ENCODE data around the gene RD3L. TPM values are rescaled to one million over a fixed set of nuclear protein-coding genes. Genes with fewer than 3 reads are reported as not detected.

Gene RD3L
- total and polyA plus RNA-seq, 8 donors: not detected

GRCh38 chr14:103904493-103905107 is 37.7 kb downstream of the RD3L start:
- no peak for ATAC-seq
- Histone ChIP-seq H3K27me3 (no peaks in the 10 kb centered on the region), H3K4me3 (no peak overlapping the region), H3K36me3 (no peaks in the 10 kb centered on the region), H3K4me1 (peaks cover 0 to 6% (median 4%) of the 10 kb centered on the region in 3 donors), H3K9me3 (no peaks in the 10 kb centered on the region), H3K27ac (no peak overlapping the region)
- DNase-seq: no peak
- FAIRE-seq: no peak
- TF ChIP-seq, protein P1, sequence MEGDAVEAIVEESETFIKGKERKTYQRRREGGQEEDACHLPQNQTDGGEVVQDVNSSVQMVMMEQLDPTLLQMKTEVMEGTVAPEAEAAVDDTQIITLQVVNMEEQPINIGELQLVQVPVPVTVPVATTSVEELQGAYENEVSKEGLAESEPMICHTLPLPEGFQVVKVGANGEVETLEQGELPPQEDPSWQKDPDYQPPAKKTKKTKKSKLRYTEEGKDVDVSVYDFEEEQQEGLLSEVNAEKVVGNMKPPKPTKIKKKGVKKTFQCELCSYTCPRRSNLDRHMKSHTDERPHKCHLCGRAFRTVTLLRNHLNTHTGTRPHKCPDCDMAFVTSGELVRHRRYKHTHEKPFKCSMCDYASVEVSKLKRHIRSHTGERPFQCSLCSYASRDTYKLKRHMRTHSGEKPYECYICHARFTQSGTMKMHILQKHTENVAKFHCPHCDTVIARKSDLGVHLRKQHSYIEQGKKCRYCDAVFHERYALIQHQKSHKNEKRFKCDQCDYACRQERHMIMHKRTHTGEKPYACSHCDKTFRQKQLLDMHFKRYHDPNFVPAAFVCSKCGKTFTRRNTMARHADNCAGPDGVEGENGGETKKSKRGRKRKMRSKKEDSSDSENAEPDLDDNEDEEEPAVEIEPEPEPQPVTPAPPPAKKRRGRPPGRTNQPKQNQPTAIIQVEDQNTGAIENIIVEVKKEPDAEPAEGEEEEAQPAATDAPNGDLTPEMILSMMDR (IDR thresholded peaks at IDR 0.05): no peak
- 97% methylated on average over 2 of the region's 2 CpGs for WGBS, 2 donors
- intact Hi-C loops (cut with DNase I): no loop called here

GRCh38 chr14:103899833-103900232 is 42.5 kb downstream of the RD3L start:
- Histone ChIP-seq H3K36me3 (no peaks in the 10 kb centered on the region), H3K4me1 (peaks cover 13 to 22% (median 18%) of the 10 kb centered on the region in 3 donors), H3K27me3 (no peaks in the 10 kb centered on the region), H3K9me3 (no peaks in the 10 kb centered on the region), H3K4me3 (no peak overlapping the region), H3K27ac (no peak overlapping the region)
- DNase-seq: peak in 1 of 6 donors; percentile 40
- FAIRE-seq: no peak
- intact Hi-C loops (cut with DNase I): loop anchor here in 1 of 3 donors (10.0 kb wide), 1 partner anchor 55 kb away; the partner anchor contains the start of gene PPP1R13B
- TF ChIP-seq, protein P1 (IDR thresholded peaks at IDR 0.05): no peak
- 94 to 96% methylated on average over 14 of the region's 14 CpGs for WGBS, 2 donors
- ATAC-seq: no peak

- intact Hi-C loops (cut with DNase I): loop anchor here in 1 of 3 donors (10.0 kb wide), 1 partner anchor 55 kb away; the partner anchor contains the start of gene PPP1R13B
- TF ChIP-seq, protein P1 (IDR thresholded peaks at IDR 0.05): no peak
- DNase-seq (peak in 1 of 6 donors; percentile 20), ATAC-seq (no peak), FAIRE-seq (no peak)
- no peak overlapping the region for H3K27ac ChIP-seq
- peaks cover 13 to 27% (median 24%) of the 10 kb centered on the region in 3 donors for H3K4me1 ChIP-seq
- WGBS, 2 donors: 81 to 82% methylated on average over 13 of the region's 13 CpGs
- H3K36me3 ChIP-seq: no peaks in the 10 kb centered on the region
- H3K9me3 ChIP-seq: no peaks in the 10 kb centered on the region
- H3K4me3 ChIP-seq: no peak overlapping the region
- no peaks in the 10 kb centered on the region for H3K27me3 ChIP-seq
These were observed 43.0 kb downstream of the RD3L start for GRCh38 chr14:103899316-103899715.

GRCh38 chr14:103898711-103899110 is 43.6 kb downstream of the RD3L start:
- ATAC-seq: no peak
- TF ChIP-seq, protein P1 (IDR thresholded peaks at IDR 0.05): no peak

GRCh38 chr14:103898204-103898603 is 44.1 kb downstream of the RD3L start:
- no peak for DNase-seq
- Histone ChIP-seq H3K4me3 (no peak overlapping the region), H3K36me3 (no peaks in the 10 kb centered on the region), H3K27ac (peak overlapping the region in 3 of 4 donors; percentile 45 to 56 (median 56)), H3K9me3 (no peaks in the 10 kb centered on the region), H3K27me3 (no peaks in the 10 kb centered on the region), H3K4me1 (peaks cover 13 to 30% (median 24%) of the 10 kb centered on the region in 3 donors)
- WGBS, 2 donors: 94 to 100% methylated on average over 4 of the region's 4 CpGs
- FAIRE-seq: no peak
- TF ChIP-seq, protein P1 (IDR thresholded peaks at IDR 0.05): no peak
- no peak for ATAC-seq
- intact Hi-C loops (cut with DNase I): loop anchor here in 1 of 3 donors (10.0 kb wide), 1 partner anchor 53 kb away; the partner anchor contains the start of gene PPP1R13B

More at GRCh38 chr14:103898711-103899110, 43.6 kb downstream of the RD3L start:
- no peak overlapping the region for H3K4me3 ChIP-seq
- no peak for FAIRE-seq
- peaks cover 13 to 30% (median 24%) of the 10 kb centered on the region in 3 donors for H3K4me1 ChIP-seq
- 87 to 93% methylated on average over 8 to 9 of the region's 9 CpGs for WGBS, 2 donors
- DNase-seq: no peak
- intact Hi-C loops (cut with DNase I): loop anchor here in 1 of 3 donors (10.0 kb wide), 1 partner anchor 54 kb away; the partner anchor contains the start of gene PPP1R13B
- no peaks in the 10 kb centered on the region for H3K36me3 ChIP-seq
- no peaks in the 10 kb centered on the region for H3K27me3 ChIP-seq
- no peak overlapping the region for H3K27ac ChIP-seq
- no peaks in the 10 kb centered on the region for H3K9me3 ChIP-seq
